ENCODE measurements around the gene IPO11. TPM values are rescaled to one million over a fixed set of nuclear protein-coding genes. Genes with fewer than 3 reads are reported as not detected.

The IPO11 gene
- total and polyA plus RNA-seq, 2 donors = 15.8 to 53.6 TPM

DNA sequence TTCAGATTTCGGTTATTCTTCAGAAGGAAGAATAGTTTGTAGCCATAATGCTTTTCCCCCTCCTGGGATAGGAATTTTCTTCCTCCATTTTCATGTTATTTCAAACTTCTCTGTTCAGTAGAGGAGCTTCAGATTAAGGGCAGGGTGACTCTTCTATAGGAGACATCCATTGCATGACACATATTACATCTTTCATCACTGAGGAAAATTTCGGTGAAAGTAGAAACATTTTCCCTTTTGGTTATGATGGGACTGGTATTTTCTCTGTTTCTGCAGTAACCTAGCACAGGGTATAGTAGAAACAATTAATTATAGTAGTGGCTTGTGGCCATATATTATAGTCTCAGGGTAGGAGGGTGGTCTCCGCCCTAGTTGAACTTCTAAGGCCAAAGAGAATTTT lies 1.1 kb downstream of the IPO11 start:
- Histone ChIP-seq H3K36me3 (ENCODE audit: insufficient read depth) (no peaks in the 10 kb centered on the region), H3K4me1 (ENCODE audit: insufficient read depth) (no peaks in the 10 kb centered on the region), H3K4me3 (ENCODE audit: low read depth, low read length) (peak overlapping the region; percentile 83), H3K27ac (ENCODE audit: low read depth) (no peak overlapping the region)
- 58% methylated on average over 3 of the region's 3 CpGs for WGBS
- DNase-seq (ENCODE audit: extremely low spot score) = no peak

DNA sequence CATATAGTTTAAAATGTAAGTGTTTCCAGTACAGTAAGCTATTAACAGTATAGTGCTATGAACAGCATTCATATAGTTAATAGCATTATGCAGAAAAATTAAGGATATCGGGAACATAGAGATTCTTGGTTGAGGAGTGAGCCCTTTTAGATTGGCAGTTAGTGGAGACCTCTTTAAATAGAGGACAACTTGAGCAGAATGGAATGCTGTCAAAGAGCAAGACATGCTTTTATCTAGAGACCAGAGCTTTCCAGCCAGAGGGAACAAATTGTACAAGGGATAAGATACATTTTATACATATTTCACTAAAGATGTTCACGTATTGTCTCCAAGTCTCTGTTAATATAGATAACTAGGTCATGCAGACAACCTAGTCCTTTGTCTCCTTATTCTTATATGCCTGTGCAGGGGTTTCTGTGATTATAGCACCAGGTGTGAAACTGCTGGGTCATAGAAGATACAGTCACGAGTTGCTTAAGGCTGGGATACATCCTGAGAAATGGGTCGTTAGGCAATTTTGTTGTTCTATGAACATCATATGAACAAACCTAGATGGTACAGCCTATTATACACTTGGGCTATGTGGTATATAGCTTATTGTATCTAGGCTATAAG lies 6.0 kb downstream of the IPO11 start:
- Histone ChIP-seq H3K4me3 (ENCODE audit: low read depth, low read length) (no peak overlapping the region), H3K4me1 (ENCODE audit: insufficient read depth) (no peaks in the 10 kb centered on the region), H3K27ac (ENCODE audit: low read depth) (no peak overlapping the region), H3K36me3 (ENCODE audit: insufficient read depth) (no peaks in the 10 kb centered on the region)
- WGBS = 90% methylated on average over 4 of the region's 4 CpGs
- no peak for DNase-seq (ENCODE audit: extremely low spot score)

DNA sequence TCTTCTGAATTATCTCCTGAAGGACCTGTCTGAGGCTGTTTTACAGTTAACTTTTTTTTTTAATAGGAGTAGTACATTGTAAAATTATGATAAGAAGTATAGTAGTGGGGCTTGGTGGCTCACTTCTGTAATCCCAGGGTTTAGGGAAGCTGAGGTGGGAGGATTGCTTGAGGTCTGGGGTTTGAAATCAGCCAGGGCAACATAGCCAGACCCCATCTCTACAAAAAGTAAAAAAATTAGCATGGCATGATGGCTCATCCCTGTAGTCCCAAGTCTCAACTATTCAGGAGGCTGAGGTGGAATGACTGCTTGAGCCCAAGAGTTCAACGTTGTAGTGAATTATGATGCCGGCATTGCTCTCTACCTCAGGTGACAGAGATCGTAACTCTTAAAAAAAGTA lies 7.0 kb downstream of the IPO11 start:
- DNase-seq (ENCODE audit: extremely low spot score) = no peak
- no peaks in the 10 kb centered on the region for H3K36me3 ChIP-seq (ENCODE audit: insufficient read depth)
- H3K4me1 ChIP-seq (ENCODE audit: insufficient read depth) = no peaks in the 10 kb centered on the region
- no peak overlapping the region for H3K4me3 ChIP-seq (ENCODE audit: low read depth, low read length)
- WGBS = 100% methylated on average over 3 of the region's 3 CpGs
- H3K27ac ChIP-seq (ENCODE audit: low read depth) = no peak overlapping the region

DNA sequence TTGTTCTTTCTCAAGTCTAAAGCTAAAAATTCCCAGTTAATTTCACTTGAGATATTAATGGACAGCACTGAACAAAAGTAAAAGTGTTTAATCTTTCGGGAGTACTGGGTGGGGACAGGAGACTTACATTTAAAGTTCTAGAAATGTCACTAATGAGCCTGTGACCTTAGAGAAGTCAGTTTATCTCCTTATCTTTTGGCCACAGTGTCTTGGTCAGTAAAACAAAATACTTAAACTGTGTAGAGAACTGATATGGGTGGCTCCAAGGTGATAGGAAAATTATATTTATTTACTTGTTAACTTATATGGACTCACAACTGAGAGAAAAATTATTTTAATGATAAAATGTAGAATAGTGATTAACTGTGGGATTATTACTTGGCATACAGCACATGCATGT lies 8.9 kb downstream of the IPO11 start:
- no peaks in the 10 kb centered on the region for H3K36me3 ChIP-seq (ENCODE audit: insufficient read depth)
- H3K27ac ChIP-seq (ENCODE audit: low read depth) = no peak overlapping the region
- DNase-seq (ENCODE audit: extremely low spot score) = no peak
- H3K4me1 ChIP-seq (ENCODE audit: insufficient read depth) = no peaks in the 10 kb centered on the region
- 68% methylated on average over 1 of the region's 1 CpG for WGBS
- H3K4me3 ChIP-seq (ENCODE audit: low read depth, low read length) = no peak overlapping the region

DNA sequence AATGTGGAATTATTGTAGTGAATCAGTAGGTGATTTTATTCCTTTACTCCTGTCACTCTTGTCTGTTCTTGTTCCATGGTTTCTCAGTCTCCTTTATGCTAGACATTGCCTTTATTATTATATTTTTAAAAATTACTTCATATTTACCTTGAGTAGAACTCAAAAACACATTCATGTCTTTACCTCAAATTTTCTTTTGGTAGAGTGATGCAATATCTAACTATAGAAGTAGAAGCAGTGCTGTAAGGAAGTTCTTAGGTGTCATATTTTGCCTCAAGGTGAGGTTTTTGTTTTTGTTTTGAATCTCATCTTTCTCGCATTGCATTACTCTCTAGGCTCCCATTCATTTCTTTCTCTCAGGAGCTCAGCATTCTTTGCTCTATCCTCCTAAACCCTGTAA lies 12.2 kb downstream of the IPO11 start:
- Histone ChIP-seq H3K36me3 (ENCODE audit: insufficient read depth) (no peaks in the 10 kb centered on the region), H3K4me1 (ENCODE audit: insufficient read depth) (no peaks in the 10 kb centered on the region), H3K27ac (ENCODE audit: low read depth) (no peak overlapping the region), H3K4me3 (ENCODE audit: low read depth, low read length) (no peak overlapping the region)
- 99% methylated on average over 1 of the region's 1 CpG for WGBS
- DNase-seq (ENCODE audit: extremely low spot score) = no peak

DNA sequence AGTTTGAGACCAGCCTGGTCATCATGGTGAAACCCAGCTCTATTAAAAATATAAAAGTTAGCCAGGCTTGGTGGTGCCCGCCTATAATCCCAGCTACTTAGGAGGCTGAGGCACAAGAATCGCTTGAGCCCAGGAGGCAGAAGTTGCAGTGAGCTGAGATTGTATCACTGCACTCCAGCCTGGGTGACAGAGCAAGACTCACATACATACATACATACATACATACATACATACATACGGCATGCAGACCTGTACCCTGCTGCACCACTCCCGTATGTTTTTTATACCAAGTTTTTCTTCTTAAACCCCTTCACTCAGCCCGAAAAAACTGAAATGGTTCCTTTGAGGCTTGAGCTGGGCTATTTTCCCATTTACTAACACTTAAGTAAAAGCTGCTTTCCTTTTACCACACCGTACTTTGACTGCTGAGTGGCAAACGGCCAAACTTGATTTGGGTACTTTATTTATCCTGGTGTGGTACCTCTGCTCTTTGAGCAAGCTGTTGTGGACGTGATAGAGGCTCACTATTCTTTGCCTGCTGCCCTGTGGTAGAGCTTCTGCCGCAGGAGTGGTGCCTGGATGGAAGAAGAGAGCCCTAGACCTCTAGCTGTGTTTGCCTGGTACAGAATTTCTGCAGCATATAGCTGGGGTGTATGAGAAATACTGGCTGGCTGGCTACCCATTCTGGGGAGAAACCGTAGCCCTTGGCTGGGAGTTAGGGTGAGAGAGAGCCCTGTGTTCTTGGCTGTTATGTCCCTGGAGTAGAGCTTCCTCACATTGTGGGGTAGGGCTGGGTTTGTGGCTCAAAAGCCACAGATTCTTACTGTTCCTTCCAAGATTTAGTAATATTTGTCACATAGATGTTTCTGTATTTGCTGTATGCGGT lies 19.4 kb downstream of the IPO11 start:
- no peaks in the 10 kb centered on the region for H3K36me3 ChIP-seq (ENCODE audit: insufficient read depth)
- H3K27ac ChIP-seq (ENCODE audit: low read depth) = no peak overlapping the region
- DNase-seq (ENCODE audit: extremely low spot score) = no peak
- 81% methylated on average over 11 of the region's 11 CpGs for WGBS
- H3K4me1 ChIP-seq (ENCODE audit: insufficient read depth) = no peaks in the 10 kb centered on the region
- H3K4me3 ChIP-seq (ENCODE audit: low read depth, low read length) = no peak overlapping the region

DNA sequence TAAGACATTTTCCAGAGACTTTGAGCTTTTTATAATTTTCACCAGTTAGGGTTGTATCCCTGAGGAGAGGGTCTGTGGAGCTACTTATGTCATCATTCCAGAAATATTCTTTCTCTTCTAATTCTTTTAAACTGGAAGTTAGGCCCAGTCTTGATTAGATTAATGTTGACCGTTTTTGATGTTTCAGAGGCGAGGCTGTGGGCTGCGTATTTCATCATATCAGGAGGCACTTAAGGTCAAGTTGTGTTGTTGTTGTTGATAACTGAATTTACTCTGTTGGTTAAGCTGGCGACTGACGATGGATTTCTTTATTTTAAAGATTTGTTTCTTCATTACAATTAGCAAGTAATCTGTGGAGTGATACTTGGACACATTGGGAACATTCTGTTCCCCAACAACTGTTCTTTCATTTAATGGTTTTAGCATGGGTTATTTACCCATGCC lies 20.1 kb downstream of the IPO11 start:
- Histone ChIP-seq H3K36me3 (ENCODE audit: insufficient read depth) (no peaks in the 10 kb centered on the region), H3K27ac (ENCODE audit: low read depth) (no peak overlapping the region), H3K4me3 (ENCODE audit: low read depth, low read length) (no peak overlapping the region), H3K4me1 (ENCODE audit: insufficient read depth) (no peaks in the 10 kb centered on the region)
- 89% methylated on average over 5 of the region's 5 CpGs for WGBS
- DNase-seq (ENCODE audit: extremely low spot score) = no peak

DNA sequence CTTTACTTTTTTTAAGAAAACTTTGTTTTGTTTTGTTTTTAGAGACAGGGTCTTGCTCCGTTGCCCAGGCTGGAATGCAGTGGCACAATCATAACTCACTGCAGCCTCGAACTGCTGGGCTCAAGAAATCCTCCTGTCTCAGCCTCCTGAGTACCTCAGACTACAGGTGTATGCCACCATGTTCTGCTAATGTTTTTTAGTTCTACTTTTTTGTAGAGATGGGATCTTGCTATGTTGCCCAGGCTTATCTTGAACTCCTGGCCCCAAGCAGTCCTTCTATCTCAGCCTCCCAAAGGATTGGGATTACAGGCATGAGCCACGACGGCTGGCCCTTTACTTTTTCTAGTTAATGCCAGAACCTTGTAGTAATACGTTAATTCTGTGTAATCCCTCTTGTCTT lies 36.0 kb downstream of the IPO11 start:
- H3K4me1 ChIP-seq (ENCODE audit: insufficient read depth) = no peaks in the 10 kb centered on the region
- no peak overlapping the region for H3K4me3 ChIP-seq (ENCODE audit: low read depth, low read length)
- DNase-seq (ENCODE audit: extremely low spot score) = no peak
- WGBS = 95% methylated on average over 5 of the region's 5 CpGs
- no peak overlapping the region for H3K27ac ChIP-seq (ENCODE audit: low read depth)
- peaks cover 5% of the 10 kb centered on the region for H3K36me3 ChIP-seq (ENCODE audit: insufficient read depth)

DNA sequence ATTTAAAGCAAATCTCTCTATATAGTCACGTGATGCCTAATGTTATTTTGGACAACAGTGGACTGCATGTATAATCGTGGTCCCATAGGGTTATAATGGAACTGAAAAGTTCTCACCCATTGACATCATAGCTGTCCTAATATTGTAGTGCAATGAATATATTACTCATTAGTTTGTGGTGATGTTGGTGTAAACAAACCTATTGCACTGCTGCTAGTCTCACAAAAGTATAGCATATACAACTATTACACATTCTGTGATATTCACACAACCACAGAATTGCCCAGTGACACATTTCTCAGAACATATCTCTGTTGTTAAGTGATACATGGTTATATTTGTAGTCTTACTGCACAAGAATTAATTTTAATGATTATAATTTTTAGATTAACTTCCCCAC lies 37.7 kb downstream of the IPO11 start:
- 92% methylated on average over 2 of the region's 2 CpGs for WGBS
- Histone ChIP-seq H3K4me3 (ENCODE audit: low read depth, low read length) (no peak overlapping the region), H3K27ac (ENCODE audit: low read depth) (no peak overlapping the region), H3K36me3 (ENCODE audit: insufficient read depth) (peaks cover 5% of the 10 kb centered on the region), H3K4me1 (ENCODE audit: insufficient read depth) (no peaks in the 10 kb centered on the region)
- DNase-seq (ENCODE audit: extremely low spot score) = no peak

DNA sequence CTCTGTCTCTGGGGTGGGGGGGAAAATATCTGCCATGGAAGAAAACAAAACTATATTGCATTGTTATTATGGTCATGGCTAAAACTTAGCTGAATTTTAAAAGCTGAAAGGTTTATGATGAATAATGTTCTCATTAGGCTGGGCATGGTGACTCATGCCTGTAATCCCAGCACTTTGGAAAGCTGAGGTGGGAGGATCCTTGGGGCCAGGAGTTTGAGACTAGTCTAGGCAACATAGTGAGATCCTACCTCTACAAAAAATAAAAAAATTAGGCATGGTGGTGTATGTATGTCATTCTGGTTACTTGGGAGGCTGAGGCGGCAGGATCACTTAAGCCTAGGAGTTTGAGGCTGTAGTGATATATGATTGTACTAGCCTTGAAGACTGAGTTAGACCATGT lies 44.5 kb downstream of the IPO11 start:
- Histone ChIP-seq H3K4me3 (ENCODE audit: low read depth, low read length) (no peak overlapping the region), H3K4me1 (ENCODE audit: insufficient read depth) (no peaks in the 10 kb centered on the region), H3K27ac (ENCODE audit: low read depth) (no peak overlapping the region), H3K36me3 (ENCODE audit: insufficient read depth) (no peaks in the 10 kb centered on the region)
- no peak for DNase-seq (ENCODE audit: extremely low spot score)
- 96% methylated on average over 1 of the region's 1 CpG for WGBS

DNA sequence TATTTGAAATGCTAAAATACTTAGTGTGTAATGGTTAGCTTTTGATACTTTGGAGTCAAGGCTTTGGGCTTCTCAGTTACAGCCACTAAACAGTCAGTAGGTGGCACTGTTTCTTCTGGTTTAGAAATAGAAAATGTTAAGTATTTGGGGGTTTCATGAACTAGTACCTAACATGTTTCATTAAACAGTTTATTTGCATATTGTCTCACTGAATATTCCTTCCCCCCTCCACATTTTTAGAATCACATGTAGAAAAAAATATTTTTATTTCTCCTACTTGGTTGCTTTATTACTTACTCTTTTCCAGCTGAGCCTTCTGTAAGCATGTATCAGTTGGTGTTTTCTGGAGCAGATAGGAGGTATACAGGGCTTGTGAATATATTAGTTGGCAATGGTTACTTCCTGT lies 48.0 kb downstream of the IPO11 start:
- no peak overlapping the region for H3K4me3 ChIP-seq (ENCODE audit: low read depth, low read length)
- H3K4me1 ChIP-seq (ENCODE audit: insufficient read depth) = no peaks in the 10 kb centered on the region
- no peaks in the 10 kb centered on the region for H3K36me3 ChIP-seq (ENCODE audit: insufficient read depth)
- DNase-seq (ENCODE audit: extremely low spot score) = peak; percentile 23
- no peak overlapping the region for H3K27ac ChIP-seq (ENCODE audit: low read depth)

DNA sequence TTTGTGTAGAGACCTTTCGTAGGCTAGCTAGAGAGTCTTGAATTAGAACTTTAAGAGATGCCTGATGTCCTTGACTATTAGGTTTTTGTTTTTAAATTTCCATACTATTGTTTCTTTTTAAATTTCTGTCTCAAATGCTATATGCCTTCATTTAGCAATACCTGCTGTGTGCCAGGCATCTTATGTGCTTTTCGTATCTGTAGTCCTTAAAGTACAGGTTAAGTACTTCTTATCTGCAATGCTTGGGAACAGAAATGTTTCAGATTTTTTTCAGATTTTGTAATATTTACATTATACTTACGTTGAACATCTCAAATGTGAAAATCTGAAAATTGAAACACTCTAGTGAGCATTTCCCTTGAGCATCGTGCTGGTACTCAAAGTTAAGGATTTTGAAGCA lies 49.0 kb downstream of the IPO11 start:
- H3K4me3 ChIP-seq (ENCODE audit: low read depth, low read length) = no peak overlapping the region
- no peak for DNase-seq (ENCODE audit: extremely low spot score)
- WGBS = 79% methylated on average over 4 of the region's 4 CpGs
- no peaks in the 10 kb centered on the region for H3K36me3 ChIP-seq (ENCODE audit: insufficient read depth)
- H3K27ac ChIP-seq (ENCODE audit: low read depth) = no peak overlapping the region
- no peaks in the 10 kb centered on the region for H3K4me1 ChIP-seq (ENCODE audit: insufficient read depth)

DNA sequence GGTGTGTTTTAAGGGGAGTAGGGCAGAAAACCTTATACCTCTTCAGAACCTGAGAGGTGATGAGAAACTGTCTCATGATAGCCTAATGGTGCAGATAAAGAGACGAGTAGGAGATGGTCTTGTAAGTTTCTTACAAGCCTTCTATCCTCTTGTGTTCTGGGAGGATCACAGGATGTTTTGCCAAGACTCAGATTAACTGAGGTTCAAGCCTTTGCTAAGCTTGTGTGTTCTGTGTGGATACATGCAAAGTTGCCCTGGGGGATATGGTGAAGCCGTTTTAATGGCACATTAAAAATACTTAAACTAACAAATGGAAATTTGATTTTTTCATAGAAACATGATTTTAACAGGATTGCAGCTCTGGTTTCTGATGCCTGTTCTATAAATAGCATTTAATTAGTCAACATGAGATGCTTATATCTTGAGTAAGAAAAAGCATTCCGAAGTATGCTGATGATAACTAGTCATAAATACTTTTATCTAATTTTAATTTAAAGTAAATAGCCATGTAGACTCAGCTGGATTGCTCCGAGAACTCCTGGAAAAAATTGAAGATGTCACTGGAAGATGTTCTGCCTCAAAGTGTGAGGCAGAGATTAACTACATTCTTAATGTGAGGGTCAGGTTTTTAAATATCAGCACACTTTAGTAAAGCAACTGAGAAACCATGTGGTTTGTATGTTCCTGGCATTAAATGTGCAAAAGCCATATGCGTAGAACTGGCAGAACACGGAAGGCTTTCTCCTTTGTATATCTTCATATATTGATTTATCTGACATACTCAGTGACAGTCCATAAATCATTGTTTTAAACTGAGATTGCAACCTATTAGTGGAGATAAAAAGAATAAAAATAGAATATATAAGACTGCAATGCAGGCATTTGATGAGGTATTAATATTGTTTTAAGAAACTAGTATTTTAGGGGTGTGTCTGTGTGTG lies 53.7 kb downstream of the IPO11 start:
- Histone ChIP-seq H3K36me3 (ENCODE audit: insufficient read depth) (peaks cover 4% of the 10 kb centered on the region), H3K4me3 (ENCODE audit: low read depth, low read length) (no peak overlapping the region), H3K4me1 (ENCODE audit: insufficient read depth) (no peaks in the 10 kb centered on the region), H3K27ac (ENCODE audit: low read depth) (no peak overlapping the region)
- DNase-seq (ENCODE audit: extremely low spot score) = no peak
- WGBS = 45% methylated on average over 6 of the region's 6 CpGs
